RWPE2 (cell line): ENCODE data around the gene ACY1.

ENCODE experiments used
- ATAC-seq: fragments of 200-7000 bp; cut with Tn5 transposase; 3 replicates; pipeline ENCODE4 v1.9.1; 2021; ENCODE audit warnings: low read depth
- DNase-seq: peaks from one replicate; pipeline ENCODE4 v3.0.0-alpha.2; 2020; ENCODE audit warnings: low spot score
- H3K27ac ChIP-seq: fragments of 450-650 bp; 2 replicates; pipeline ENCODE4 v1.5.1; 2017; ENCODE audit warnings: mild to moderate bottlenecking; ENCODE audit not compliant: poor library complexity, severe bottlenecking
- H3K27me3 ChIP-seq: fragments of 250-450 bp; sonication (Bioruptor Pico); 2 replicates; pipeline ENCODE4 v1.5.1; 2021; ENCODE audit warnings: mild to moderate bottlenecking, moderate library complexity; ENCODE audit not compliant: insufficient read depth, poor library complexity, severe bottlenecking
- H3K36me3 ChIP-seq: fragments of 250-450 bp; sonication (Bioruptor Pico); 2 replicates; pipeline ENCODE4 v1.5.1; 2020; ENCODE audit warnings: low read depth, mild to moderate bottlenecking, moderate library complexity
- H3K4me1 ChIP-seq: fragments of 250-450 bp; sonication (Bioruptor Pico); 2 replicates; pipeline ENCODE4 v1.5.1; 2021; ENCODE audit warnings: mild to moderate bottlenecking, moderate library complexity; ENCODE audit not compliant: insufficient read depth, poor library complexity, severe bottlenecking
- H3K4me3 ChIP-seq: fragments of 250-450 bp; sonication (Bioruptor Pico); 2 replicates; pipeline ENCODE4 v1.5.1; 2021; ENCODE audit warnings: mild to moderate bottlenecking, moderate library complexity; ENCODE audit not compliant: severe bottlenecking
- H3K9me3 ChIP-seq: fragments of 250-450 bp; sonication (Bioruptor Pico); 2 replicates; pipeline ENCODE4 v1.5.1; 2021; ENCODE audit warnings: mild to moderate bottlenecking, moderate library complexity; ENCODE audit not compliant: severe bottlenecking
- CTCF ChIP-seq: fragments of 450-650 bp; IDR thresholded peaks from one replicate; pipeline ENCODE4 v1.5.1; 2017; ENCODE audit warnings: mild to moderate bottlenecking, moderate library complexity; ENCODE audit not compliant: poor library complexity, severe bottlenecking

Gene ACY1

GRCh38 chr3:52001443-52001974 lies 18.2 kb downstream of the ACY1 start:
- TF ChIP-seq CTCF = peak; percentile 95
- peak; percentile 82 for ATAC-seq
- Histone ChIP-seq H3K9me3 (no peaks in the 10 kb centered on the region), H3K27ac (no peak overlapping the region), H3K4me1 (peaks cover 10% of the 10 kb centered on the region), H3K4me3 (no peak overlapping the region), H3K36me3 (no peaks in the 10 kb centered on the region), H3K27me3 (no peaks in the 10 kb centered on the region)
- DNase-seq = no peak

- DNase-seq (no peak), ATAC-seq (no peak)
- Histone ChIP-seq H3K36me3 (no peaks in the 10 kb centered on the region), H3K27ac (no peak overlapping the region), H3K4me1 (peaks cover 7% of the 10 kb centered on the region), H3K9me3 (no peaks in the 10 kb centered on the region), H3K27me3 (no peaks in the 10 kb centered on the region), H3K4me3 (no peak overlapping the region)
- TF ChIP-seq CTCF = no peak
Measured at GRCh38 chr3:52002748-52003147, 19.4 kb downstream of the ACY1 start.

GRCh38 chr3:52004163-52004787 lies 20.9 kb downstream of the ACY1 start:
- peak; percentile 40 for TF ChIP-seq CTCF
- H3K27me3 ChIP-seq = no peaks in the 10 kb centered on the region
- H3K9me3 ChIP-seq = no peaks in the 10 kb centered on the region
- no peak for ATAC-seq
- H3K4me3 ChIP-seq = no peak overlapping the region
- H3K4me1 ChIP-seq = no peaks in the 10 kb centered on the region
- no peak overlapping the region for H3K27ac ChIP-seq
- DNase-seq = no peak
- no peaks in the 10 kb centered on the region for H3K36me3 ChIP-seq

GRCh38 chr3:52004906-52005395 lies 21.6 kb downstream of the ACY1 start:
- no peak for TF ChIP-seq CTCF
- Histone ChIP-seq H3K4me3 (no peak overlapping the region), H3K27ac (peak overlapping the region; percentile 14), H3K4me1 (no peaks in the 10 kb centered on the region), H3K9me3 (no peaks in the 10 kb centered on the region), H3K36me3 (no peaks in the 10 kb centered on the region), H3K27me3 (no peaks in the 10 kb centered on the region)
- DNase-seq (no peak), ATAC-seq (no peak)

- Histone ChIP-seq H3K4me3 (no peak overlapping the region), H3K36me3 (no peaks in the 10 kb centered on the region), H3K27me3 (no peaks in the 10 kb centered on the region), H3K9me3 (no peaks in the 10 kb centered on the region), H3K4me1 (no peaks in the 10 kb centered on the region), H3K27ac (peak overlapping the region; percentile 14)
- DNase-seq (no peak), ATAC-seq (peak; percentile 32; the same call in 2 of the 3 replicates)
- no peak for TF ChIP-seq CTCF
Measured at GRCh38 chr3:52005571-52005986, 22.2 kb downstream of the ACY1 start.
